Measurements from ENCODE around the gene RFNG. TPM values are rescaled to one million over a fixed set of nuclear protein-coding genes. Genes with fewer than 3 reads are reported as not detected.

RFNG gene
- total RNA-seq (2021; fragmentation: NEBNext Ultra II Directional; extraction: Animal tissue kit (Norgen Biotek cat#: 25700)), result 10 to 100 TPM; 37.6 to 48.5 (median 40.1) TPM
- long read RNA-seq, transcript RFNG-209 (1 exons, 2,886 nt), result major isoform, 5 of 19 reads
- long read RNA-seq, partial matches to known transcripts, result 6 of 19 reads
- long read RNA-seq, other reads (novel, unspliced or antisense), result 2 of 19 reads

GRCh38 chr17:82051776-82052637 lies at the start of gene RFNG, which contains the start of gene GPS1:
Gene RFNG, minus strand, starts transcription at chr17:82051811. Its CDS starts 45 bp downstream, at chr17:82051766.
Gene GPS1, plus strand, starts transcription at chr17:82051898. Its CDS starts 34 bp downstream, at chr17:82051932.
- no peak for TF ChIP-seq CTCF (IDR thresholded peaks at IDR 0.05)
- no peaks in the 10 kb centered on the region for H3K27me3 Mint-ChIP-seq (ENCODE audit: insufficient read depth)
- H3K36me3 Mint-ChIP-seq (ENCODE audit: low read depth), result peaks cover 5% of the 10 kb centered on the region; the same call in 1 of the 2 replicates
- no peaks in the 10 kb centered on the region for H3K9me3 Mint-ChIP-seq
- H3K4me3 Mint-ChIP-seq, result peak within 1 kb of the TSS; percentile 90
- DNase-seq, result no peak
- H3K4me1 Mint-ChIP-seq (ENCODE audit: low read depth), result peaks cover 10% of the 10 kb centered on the region; the same call in 1 of the 2 replicates
- H3K27ac Mint-ChIP-seq, result peak within 1 kb of the TSS; percentile 77

DNA sequence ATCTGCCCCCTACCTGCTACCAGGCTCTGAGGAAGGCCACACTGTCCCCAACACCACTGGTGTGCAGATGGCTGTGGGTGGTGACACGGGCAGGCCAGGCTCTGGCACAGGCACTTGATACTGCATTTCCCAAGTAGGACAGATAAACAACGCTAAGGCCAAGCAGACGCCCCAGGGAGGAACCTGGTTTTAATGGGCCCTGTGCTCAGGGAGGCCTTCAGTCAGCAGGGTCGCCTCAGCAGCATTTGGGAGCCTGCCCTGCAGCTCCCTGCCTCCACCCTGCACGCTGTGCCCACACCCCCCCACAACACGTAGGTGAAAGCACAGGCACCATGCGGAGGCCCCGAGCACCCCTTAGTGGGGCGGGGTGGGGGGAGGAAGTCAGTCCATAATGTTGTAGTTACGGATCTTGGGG lies 49.7 kb upstream of the RFNG start:
- H3K36me3 Mint-ChIP-seq (ENCODE audit: low read depth), result no peaks in the 10 kb centered on the region
- peaks cover 4% of the 10 kb centered on the region; the same call in 1 of the 2 replicates for H3K4me1 Mint-ChIP-seq (ENCODE audit: low read depth)
- H3K4me3 Mint-ChIP-seq, result no peak overlapping the region
- H3K27me3 Mint-ChIP-seq (ENCODE audit: insufficient read depth), result no peaks in the 10 kb centered on the region
- no peak for TF ChIP-seq CTCF (IDR thresholded peaks at IDR 0.05)
- H3K9me3 Mint-ChIP-seq, result no peaks in the 10 kb centered on the region
- DNase-seq, result no peak
- H3K27ac Mint-ChIP-seq, result no peak overlapping the region

DNA sequence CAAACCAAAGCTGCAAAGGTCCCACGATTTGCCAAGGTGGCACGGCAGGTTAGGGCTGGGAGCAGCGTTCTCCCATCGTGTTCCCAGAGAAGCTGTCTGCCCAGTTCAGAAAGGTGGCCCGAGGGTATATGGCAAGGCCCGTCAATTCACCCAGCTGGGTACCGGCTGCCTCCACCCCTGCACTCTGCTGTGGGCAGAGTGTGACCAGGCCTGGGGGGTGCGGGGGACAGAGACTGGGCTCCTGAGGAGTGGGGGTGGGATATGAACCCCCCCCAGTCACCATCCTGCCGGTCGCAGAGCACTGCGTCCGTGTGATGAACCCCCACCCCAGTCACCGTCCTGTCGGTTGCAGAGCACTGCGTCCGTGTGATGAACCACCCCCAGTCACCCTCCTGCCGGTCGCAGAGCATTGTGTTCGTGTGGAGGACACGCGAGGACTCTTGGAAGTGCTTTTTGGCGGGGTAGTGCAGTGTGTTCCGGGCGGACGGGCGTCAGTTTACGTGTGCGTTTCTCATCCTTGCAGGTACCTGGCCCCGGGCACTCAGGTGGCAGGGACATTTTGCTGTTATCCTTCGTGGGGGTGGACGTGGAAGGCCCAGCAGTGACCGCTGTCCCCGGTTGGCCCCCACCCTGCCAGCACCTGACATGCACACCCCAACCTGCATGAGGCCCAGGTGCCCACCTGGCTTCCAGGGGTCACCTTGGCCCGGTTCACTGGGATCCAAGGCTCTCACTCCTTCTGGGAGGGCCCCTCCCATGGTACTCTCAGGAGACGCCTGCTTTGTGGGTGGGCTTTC lies 49.1 kb upstream of the RFNG start:
- DNase-seq, result no peak
- no peak overlapping the region for H3K27ac Mint-ChIP-seq
- no peaks in the 10 kb centered on the region for H3K27me3 Mint-ChIP-seq (ENCODE audit: insufficient read depth)
- no peaks in the 10 kb centered on the region for H3K36me3 Mint-ChIP-seq (ENCODE audit: low read depth)
- H3K4me1 Mint-ChIP-seq (ENCODE audit: low read depth), result no peaks in the 10 kb centered on the region
- H3K4me3 Mint-ChIP-seq, result no peak overlapping the region
- no peak for TF ChIP-seq CTCF (IDR thresholded peaks at IDR 0.05)
- no peaks in the 10 kb centered on the region for H3K9me3 Mint-ChIP-seq

DNA sequence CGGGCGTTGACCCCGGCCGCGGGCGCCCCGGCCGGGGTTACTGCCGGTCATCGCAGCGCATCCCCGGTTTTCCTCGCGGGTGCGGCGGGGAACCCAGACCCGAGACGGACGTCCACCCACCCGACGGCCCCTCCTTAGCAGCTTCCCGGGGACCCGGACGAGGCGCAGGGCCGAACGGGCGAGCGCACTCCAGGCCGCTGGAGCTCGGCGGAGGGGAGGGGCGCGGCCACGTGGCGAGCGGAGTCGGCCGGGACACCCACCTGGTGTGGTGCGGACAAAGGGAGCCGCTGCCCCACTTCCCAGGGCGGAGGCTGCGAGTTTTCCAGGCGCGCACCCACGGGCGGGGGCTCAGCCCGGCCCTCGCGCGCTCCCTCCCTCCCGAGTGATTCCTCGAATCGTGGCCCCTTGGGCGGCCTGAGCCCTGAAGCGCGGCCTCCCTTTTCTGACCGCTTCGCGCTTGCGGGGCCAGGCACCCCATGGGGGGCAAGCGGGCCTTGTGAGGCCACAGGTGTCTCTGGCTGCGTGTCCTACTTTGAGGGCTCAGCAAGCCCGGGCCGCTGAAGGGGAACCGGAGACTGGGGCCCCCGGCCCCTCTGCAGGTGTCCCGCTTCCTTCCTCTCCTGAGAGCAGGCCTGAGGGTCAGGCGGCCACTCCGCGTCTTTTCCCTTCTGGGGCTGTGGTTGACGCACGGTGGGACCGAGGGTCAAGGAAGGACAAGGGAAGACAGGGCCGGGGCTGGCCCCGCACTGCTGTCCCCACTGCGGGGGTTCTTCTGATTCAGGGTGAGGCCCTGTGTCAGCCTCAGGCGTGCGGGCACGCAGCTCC lies 47.5 kb upstream of the RFNG start:
- H3K4me3 Mint-ChIP-seq, result peak overlapping the region; percentile 61

More for the DNA sequence above, 47.5 kb upstream of the RFNG start:
- H3K27ac Mint-ChIP-seq, result peak overlapping the region; percentile 74
- no peaks in the 10 kb centered on the region for H3K4me1 Mint-ChIP-seq (ENCODE audit: low read depth)
- no peaks in the 10 kb centered on the region for H3K27me3 Mint-ChIP-seq (ENCODE audit: insufficient read depth)
- TF ChIP-seq CTCF (IDR thresholded peaks at IDR 0.05), result no peak
- H3K36me3 Mint-ChIP-seq (ENCODE audit: low read depth), result no peaks in the 10 kb centered on the region
- DNase-seq, result no peak
- H3K9me3 Mint-ChIP-seq, result no peaks in the 10 kb centered on the region
